Activated naive CD4-positive, alpha-beta T cell treated with anti-CD3 and anti-CD28 coated beads, Interleukin-2, amount 50 U/mL, for 16 hours (primary cell): ENCODE data around the gene PDCD5.
"Not testable (repeated sequence)": the region's sequence is repeated elsewhere in the genome, so short reads cannot be mapped to it uniquely, and the experiment has no call there.

Experiments used
- DNase-seq: peaks from one replicate; pipeline ENCODE4 v3.0.0-alpha.2; 2020

Gene PDCD5

GRCh38 chr19:32580353-32580900 lies 563 bp upstream of the PDCD5 start:
- DNase-seq = no peak

- DNase-seq = no peak
These were observed 752 bp downstream of the PDCD5 start for GRCh38 chr19:32581705-32582179.

- DNase-seq = not testable (repeated sequence)
These were observed 6.9 kb downstream of the PDCD5 start for GRCh38 chr19:32587747-32588504.

GRCh38 chr19:32594021-32594420 lies 13.0 kb downstream of the PDCD5 start:
- no peak for DNase-seq

GRCh38 chr19:32595491-32595890 lies 14.5 kb downstream of the PDCD5 start:
- no peak for DNase-seq

- no peak for DNase-seq
These were observed 17.0 kb downstream of the PDCD5 start for GRCh38 chr19:32598022-32598421.

- DNase-seq = no peak
These were observed 18.3 kb downstream of the PDCD5 start for GRCh38 chr19:32599258-32599657.

GRCh38 chr19:32599736-32600157 lies 18.8 kb downstream of the PDCD5 start:
- DNase-seq = peak; percentile 27

- no peak for DNase-seq
These were observed 23.0 kb downstream of the PDCD5 start for GRCh38 chr19:32603961-32604360.

- DNase-seq = no peak
These were observed 24.6 kb downstream of the PDCD5 start for GRCh38 chr19:32605544-32605943.

GRCh38 chr19:32606289-32606688 lies 25.3 kb downstream of the PDCD5 start:
- no peak for DNase-seq

GRCh38 chr19:32607479-32607878 lies 26.5 kb downstream of the PDCD5 start:
- no peak for DNase-seq

GRCh38 chr19:32611161-32611560 lies 30.2 kb downstream of the PDCD5 start:
- DNase-seq = no peak

- no peak for DNase-seq
These were observed 32.0 kb downstream of the PDCD5 start for GRCh38 chr19:32613008-32613407.

GRCh38 chr19:32614916-32615315 lies 33.9 kb downstream of the PDCD5 start:
- DNase-seq = no peak

GRCh38 chr19:32615569-32615968 lies 34.6 kb downstream of the PDCD5 start:
- no peak for DNase-seq

GRCh38 chr19:32619051-32619685 lies 38.2 kb downstream of the PDCD5 start:
- DNase-seq = no peak

- no peak for DNase-seq
These were observed 41.0 kb downstream of the PDCD5 start for GRCh38 chr19:32622002-32622401.

- DNase-seq = no peak
These were observed 43.4 kb downstream of the PDCD5 start for GRCh38 chr19:32624410-32624809.

- DNase-seq = no peak
These were observed 46.0 kb downstream of the PDCD5 start for GRCh38 chr19:32626969-32627368.

GRCh38 chr19:32627714-32628270 lies 46.8 kb downstream of the PDCD5 start:
- DNase-seq = no peak

GRCh38 chr19:32630338-32630737 lies 49.3 kb downstream of the PDCD5 start:
- no peak for DNase-seq

- no peak for DNase-seq
These were observed 50.4 kb downstream of the PDCD5 start for GRCh38 chr19:32631381-32631780.
